Kidney epithelial cell (primary cell): ENCODE data around the gene YIPF2. TPM values are rescaled to one million over a fixed set of nuclear protein-coding genes. Genes with fewer than 3 reads are reported as not detected.

Experiments
- DNase-seq: peaks from one replicate; pipeline ENCODE4 v3.0.0-alpha.2; 2010; ENCODE audit warnings: low read depth
- H3K27me3 ChIP-seq: 2 replicates; pipeline ENCODE4 v1.6.0; 2011; ENCODE audit warnings: low read length; ENCODE audit not compliant: control insufficient read depth, insufficient read depth
- H3K36me3 ChIP-seq: 2 replicates; pipeline ENCODE4 v1.5.1; 2011; ENCODE audit warnings: low read length; ENCODE audit not compliant: control insufficient read depth, insufficient read depth
- H3K4me3 ChIP-seq: 2 replicates; pipeline ENCODE4 v1.5.1; 2011; ENCODE audit warnings: low read depth, mild to moderate bottlenecking, control low read depth, low read length
- CTCF ChIP-seq: IDR thresholded peaks from 2 replicates; pipeline ENCODE4 v1.5.1; 2011; ENCODE audit warnings: mild to moderate bottlenecking, moderate library complexity, low read length, control low read depth, inconsistent platforms; ENCODE audit not compliant: insufficient read depth, poor library complexity, severe bottlenecking
- total RNA-seq: library from RNA; depleted of rRNA; stranded (reverse); fragments of >200 nt; gene quantifications from 2 replicates; pipeline ENCODE4 v1.2.3, GENCODE V29; 2015

Gene YIPF2
- total RNA-seq = 61.1 and 91.7 TPM in 2 replicates

GRCh38 chr19:10928563-10929401, at the start of gene YIPF2, which contains the start of gene TIMM29:
TSS of gene YIPF2 (minus strand) at chr19:10928639. CDS start at chr19:10928410, 229 bp downstream.
TSS of gene TIMM29 (plus strand) at chr19:10928811. CDS start at chr19:10928823, 12 bp downstream.
- no peak for TF ChIP-seq CTCF

GRCh38 chr19:10977742-10978092, 49.3 kb upstream of the YIPF2 start:
- Histone ChIP-seq H3K36me3 (no peaks in the 10 kb centered on the region), H3K4me3 (no peak overlapping the region), H3K27me3 (no peaks in the 10 kb centered on the region)
- DNase-seq = no peak
- TF ChIP-seq CTCF = no peak

More at GRCh38 chr19:10928563-10929401, at the start of gene YIPF2, which contains the start of gene TIMM29:
- peak; percentile 88 for DNase-seq
- Histone ChIP-seq H3K36me3 (peaks cover 1% of the 10 kb centered on the region), H3K4me3 (peak within 1 kb of the TSS; percentile 65), H3K27me3 (no peaks in the 10 kb centered on the region)

GRCh38 chr19:10976131-10976892, 47.9 kb upstream of the YIPF2 start:
- no peaks in the 10 kb centered on the region for H3K27me3 ChIP-seq
- no peak overlapping the region for H3K4me3 ChIP-seq
- no peak for TF ChIP-seq CTCF
- H3K36me3 ChIP-seq = no peaks in the 10 kb centered on the region
- DNase-seq = no peak

GRCh38 chr19:10975374-10976130, 47.1 kb upstream of the YIPF2 start:
- no peak for DNase-seq
- no peak for TF ChIP-seq CTCF
- no peak overlapping the region for H3K4me3 ChIP-seq
- H3K36me3 ChIP-seq = no peaks in the 10 kb centered on the region
- H3K27me3 ChIP-seq = no peaks in the 10 kb centered on the region

GRCh38 chr19:10971107-10971726, 42.8 kb upstream of the YIPF2 start:
- TF ChIP-seq CTCF = no peak
- H3K4me3 ChIP-seq = no peak overlapping the region
- no peaks in the 10 kb centered on the region for H3K27me3 ChIP-seq
- no peaks in the 10 kb centered on the region for H3K36me3 ChIP-seq
- no peak for DNase-seq
